Nephron (organoid): ENCODE measurements around the gene GNB1.

Source experiments
- H3K27ac Mint-ChIP-seq, 3 experiments: 2 replicates each; pipeline ENCODE4 v1.8.0; 2020; ENCODE audit warnings: mixed read lengths in 3 of 3, mild to moderate bottlenecking in 2 of 3, moderate library complexity in 1 of 3
- H3K27me3 Mint-ChIP-seq: 2 replicates; pipeline ENCODE4 v1.8.0; 2021; ENCODE audit warnings: low read depth, mild to moderate bottlenecking, moderate library complexity, mixed read lengths
- H3K36me3 Mint-ChIP-seq: 2 replicates; pipeline ENCODE4 v1.8.0; 2020; ENCODE audit warnings: low read depth, mixed read lengths
- H3K4me1 Mint-ChIP-seq: 2 replicates; pipeline ENCODE4 v1.8.0; 2020; ENCODE audit warnings: mixed read lengths
- H3K4me3 Mint-ChIP-seq, 3 experiments: 2 replicates each; pipeline ENCODE4 v1.8.0; 2020; ENCODE audit warnings: mild to moderate bottlenecking in 3 of 3, mixed read lengths in 3 of 3, moderate library complexity in 2 of 3
- H3K9me3 Mint-ChIP-seq: 2 replicates; pipeline ENCODE4 v1.8.0; 2020; ENCODE audit warnings: mixed read lengths
- CTCF ChIP-seq, 3 experiments: fragments of 200-600 bp; sonication (generic); IDR thresholded peaks; one replicate each; pipeline ENCODE4 v1.5.0; 2021; ENCODE audit warnings: antibody characterized with exemption in 3 of 3; ENCODE audit not compliant: unreplicated experiment in 3 of 3

GNB1 gene

GRCh38 chr1:1756661-1757421 is 134.0 kb downstream of the GNB1 start:
- no peaks in the 10 kb centered on the region for H3K9me3 Mint-ChIP-seq
- no peaks in the 10 kb centered on the region for H3K4me1 Mint-ChIP-seq
- no peaks in the 10 kb centered on the region for H3K27me3 Mint-ChIP-seq
- no peak overlapping the region for H3K4me3 Mint-ChIP-seq
- H3K27ac Mint-ChIP-seq, result no peak overlapping the region
- peaks cover 35% of the 10 kb centered on the region for H3K36me3 Mint-ChIP-seq
- no peak for TF ChIP-seq CTCF (IDR thresholded peaks at IDR 0.05; ENCODE audit: unreplicated experiment in 3 of 3)

GRCh38 chr1:1755852-1756251 is 135.0 kb downstream of the GNB1 start:
- no peak for TF ChIP-seq CTCF (IDR thresholded peaks at IDR 0.05; ENCODE audit: unreplicated experiment in 3 of 3)
- no peak overlapping the region for H3K4me3 Mint-ChIP-seq
- no peaks in the 10 kb centered on the region for H3K27me3 Mint-ChIP-seq
- H3K36me3 Mint-ChIP-seq, result peaks cover 27% of the 10 kb centered on the region
- H3K4me1 Mint-ChIP-seq, result no peaks in the 10 kb centered on the region
- no peak overlapping the region for H3K27ac Mint-ChIP-seq
- no peaks in the 10 kb centered on the region for H3K9me3 Mint-ChIP-seq

GRCh38 chr1:1755426-1755825 is 135.5 kb downstream of the GNB1 start:
- Mint-ChIP-seq H3K9me3 (no peaks in the 10 kb centered on the region), H3K27me3 (no peaks in the 10 kb centered on the region), H3K36me3 (peaks cover 27% of the 10 kb centered on the region), H3K27ac (no peak overlapping the region), H3K4me3 (no peak overlapping the region), H3K4me1 (no peaks in the 10 kb centered on the region)
- TF ChIP-seq CTCF (IDR thresholded peaks at IDR 0.05; ENCODE audit: unreplicated experiment in 3 of 3), result no peak

GRCh38 chr1:1754051-1754815 is 136.7 kb downstream of the GNB1 start:
- Mint-ChIP-seq H3K4me1 (no peaks in the 10 kb centered on the region), H3K4me3 (no peak overlapping the region), H3K9me3 (no peaks in the 10 kb centered on the region), H3K36me3 (peaks cover 27% of the 10 kb centered on the region), H3K27ac (no peak overlapping the region), H3K27me3 (no peaks in the 10 kb centered on the region)
- no peak for TF ChIP-seq CTCF (IDR thresholded peaks at IDR 0.05; ENCODE audit: unreplicated experiment in 3 of 3)

GRCh38 chr1:1753607-1754005 is 137.3 kb downstream of the GNB1 start:
- Mint-ChIP-seq H3K27me3 (no peaks in the 10 kb centered on the region), H3K4me1 (peaks cover 1% of the 10 kb centered on the region), H3K4me3 (no peak overlapping the region), H3K36me3 (peaks cover 27% of the 10 kb centered on the region), H3K27ac (no peak overlapping the region), H3K9me3 (no peaks in the 10 kb centered on the region)
- no peak for TF ChIP-seq CTCF (IDR thresholded peaks at IDR 0.05; ENCODE audit: unreplicated experiment in 3 of 3)
